Measurements from ENCODE around the gene ITGA4. TPM values are rescaled to one million over a fixed set of nuclear protein-coding genes. Genes with fewer than 3 reads are reported as not detected.
"Not testable (repeated sequence)": the region's sequence is repeated elsewhere in the genome, so short reads cannot be mapped to it uniquely, and the experiment has no call there.

The ITGA4 gene
- total and polyA plus RNA-seq, 4 donors, result 0.73 to 71.0 (median 14.4) TPM

GRCh38 chr2:181444654-181445053 lies 12.5 kb upstream of the ITGA4 start:
- no peaks in the 10 kb centered on the region for H3K27me3 ChIP-seq (ENCODE audit: control insufficient read depth in 3 of 3, insufficient read depth in 3 of 3, low read length in 2 of 3)
- TF ChIP-seq, protein P1, sequence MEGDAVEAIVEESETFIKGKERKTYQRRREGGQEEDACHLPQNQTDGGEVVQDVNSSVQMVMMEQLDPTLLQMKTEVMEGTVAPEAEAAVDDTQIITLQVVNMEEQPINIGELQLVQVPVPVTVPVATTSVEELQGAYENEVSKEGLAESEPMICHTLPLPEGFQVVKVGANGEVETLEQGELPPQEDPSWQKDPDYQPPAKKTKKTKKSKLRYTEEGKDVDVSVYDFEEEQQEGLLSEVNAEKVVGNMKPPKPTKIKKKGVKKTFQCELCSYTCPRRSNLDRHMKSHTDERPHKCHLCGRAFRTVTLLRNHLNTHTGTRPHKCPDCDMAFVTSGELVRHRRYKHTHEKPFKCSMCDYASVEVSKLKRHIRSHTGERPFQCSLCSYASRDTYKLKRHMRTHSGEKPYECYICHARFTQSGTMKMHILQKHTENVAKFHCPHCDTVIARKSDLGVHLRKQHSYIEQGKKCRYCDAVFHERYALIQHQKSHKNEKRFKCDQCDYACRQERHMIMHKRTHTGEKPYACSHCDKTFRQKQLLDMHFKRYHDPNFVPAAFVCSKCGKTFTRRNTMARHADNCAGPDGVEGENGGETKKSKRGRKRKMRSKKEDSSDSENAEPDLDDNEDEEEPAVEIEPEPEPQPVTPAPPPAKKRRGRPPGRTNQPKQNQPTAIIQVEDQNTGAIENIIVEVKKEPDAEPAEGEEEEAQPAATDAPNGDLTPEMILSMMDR (IDR thresholded peaks at IDR 0.05; ENCODE audit: control extremely low read depth, extremely low read depth), result no peak
- 68 to 76% methylated on average over 2 of the region's 2 CpGs for WGBS, 2 donors
- no peaks in the 10 kb centered on the region for H3K36me3 ChIP-seq (ENCODE audit: control insufficient read depth in 4 of 4, insufficient read depth in 4 of 4, low read length in 4 of 4)
- H3K4me1 ChIP-seq (ENCODE audit: control insufficient read depth in 5 of 5, insufficient read depth in 5 of 5, low read length in 5 of 5), result no peaks in the 10 kb centered on the region
- ATAC-seq (ENCODE audit: insufficient read depth, low FRiP score) (no peak), DNase-seq (no peak)
- no peak overlapping the region for H3K27ac ChIP-seq (ENCODE audit: low read depth in 1 of 2, low read length in 1 of 2)
- H3K9me3 ChIP-seq (ENCODE audit: control insufficient read depth in 4 of 4, insufficient read depth in 3 of 4, low read length in 3 of 4), result peaks cover 0 to 2% (median 0%) of the 10 kb centered on the region in 4 donors
- H3K4me3 ChIP-seq, result no peak overlapping the region
- no peak overlapping the region for H3K9ac ChIP-seq (ENCODE audit: insufficient read depth in 1 of 2, low read length in 2 of 2)

DNA sequence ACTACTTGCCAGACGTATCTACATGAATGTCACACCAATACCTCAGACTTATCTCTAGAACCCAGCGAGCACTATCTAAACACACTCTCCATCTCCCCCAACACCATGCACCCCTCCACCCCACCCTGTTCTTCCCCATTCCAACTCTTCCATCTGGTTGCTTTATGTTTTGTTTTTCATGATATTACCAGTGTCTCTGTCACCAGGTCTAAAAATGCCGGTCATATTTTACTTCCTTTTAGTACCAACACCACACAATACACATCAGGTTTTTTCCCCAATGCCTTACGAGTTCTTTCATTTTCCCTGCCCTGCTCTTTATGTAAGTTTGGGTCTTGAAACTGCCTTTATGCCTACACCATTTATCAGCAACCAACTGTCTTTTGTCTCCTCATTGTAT lies 10.2 kb upstream of the ITGA4 start:
- Histone ChIP-seq H3K9me3 (ENCODE audit: control insufficient read depth in 4 of 4, insufficient read depth in 3 of 4, low read length in 3 of 4) (peaks cover 0 to 2% (median 0%) of the 10 kb centered on the region in 4 donors), H3K27ac (ENCODE audit: low read depth in 1 of 2, low read length in 1 of 2) (no peak overlapping the region), H3K4me3 (no peak overlapping the region), H3K36me3 (ENCODE audit: control insufficient read depth in 4 of 4, insufficient read depth in 4 of 4, low read length in 4 of 4) (no peaks in the 10 kb centered on the region), H3K27me3 (ENCODE audit: control insufficient read depth in 3 of 3, insufficient read depth in 3 of 3, low read length in 2 of 3) (no peaks in the 10 kb centered on the region), H3K9ac (ENCODE audit: insufficient read depth in 1 of 2, low read length in 2 of 2) (no peak overlapping the region), H3K4me1 (ENCODE audit: control insufficient read depth in 5 of 5, insufficient read depth in 5 of 5, low read length in 5 of 5) (no peaks in the 10 kb centered on the region)
- no peak for DNase-seq
- no peak for ATAC-seq (ENCODE audit: insufficient read depth, low FRiP score)
- WGBS, 2 donors, result 50 to 74% methylated on average over 4 of the region's 4 CpGs
- TF ChIP-seq, protein P1 (IDR thresholded peaks at IDR 0.05; ENCODE audit: control extremely low read depth, extremely low read depth), result no peak

- not testable (repeated sequence) for H3K4me1 ChIP-seq (ENCODE audit: control insufficient read depth in 5 of 5, insufficient read depth in 5 of 5, low read length in 5 of 5); H3K27me3 ChIP-seq (ENCODE audit: control insufficient read depth in 3 of 3, insufficient read depth in 3 of 3, low read length in 2 of 3); H3K36me3 ChIP-seq (ENCODE audit: control insufficient read depth in 4 of 4, insufficient read depth in 4 of 4, low read length in 4 of 4); H3K4me3 ChIP-seq; H3K9ac ChIP-seq (ENCODE audit: insufficient read depth in 1 of 2, low read length in 2 of 2); H3K9me3 ChIP-seq (ENCODE audit: control insufficient read depth in 4 of 4, insufficient read depth in 3 of 4, low read length in 3 of 4); ATAC-seq (ENCODE audit: insufficient read depth, low FRiP score); DNase-seq; H3K27ac ChIP-seq (ENCODE audit: low read depth in 1 of 2, low read length in 1 of 2)
Measured at GRCh38 chr2:181449278-181449677, 7.9 kb upstream of the ITGA4 start.

GRCh38 chr2:181454686-181455450 lies 2.3 kb upstream of the ITGA4 start:
- DNase-seq, result no peak
- peaks cover 0 to 37% (median 32%) of the 10 kb centered on the region in 3 donors for H3K27me3 ChIP-seq (ENCODE audit: control insufficient read depth in 3 of 3, insufficient read depth in 3 of 3, low read length in 2 of 3)
- 58 to 73% methylated on average over 6 of the region's 6 CpGs for whole genome bisulfite sequencing, 2 donors
- H3K4me3 ChIP-seq, result no peak overlapping the region
- H3K36me3 ChIP-seq (ENCODE audit: control insufficient read depth in 4 of 4, insufficient read depth in 4 of 4, low read length in 4 of 4), result no peaks in the 10 kb centered on the region
- H3K27ac ChIP-seq (ENCODE audit: low read depth in 1 of 2, low read length in 1 of 2), result no peak overlapping the region
- H3K4me1 ChIP-seq (ENCODE audit: control insufficient read depth in 5 of 5, insufficient read depth in 5 of 5, low read length in 5 of 5), result peaks cover 0 to 19% (median 5%) of the 10 kb centered on the region in 5 donors
- TF ChIP-seq, protein P1 (IDR thresholded peaks at IDR 0.05; ENCODE audit: control extremely low read depth, extremely low read depth), result no peak
- no peaks in the 10 kb centered on the region for H3K9me3 ChIP-seq (ENCODE audit: control insufficient read depth in 4 of 4, insufficient read depth in 3 of 4, low read length in 3 of 4)
- H3K9ac ChIP-seq (ENCODE audit: insufficient read depth in 1 of 2, low read length in 2 of 2), result no peak overlapping the region
- no peak for ATAC-seq (ENCODE audit: insufficient read depth, low FRiP score)

Measured in lung (tissue), 12 donors.